Naive thymus-derived CD8-positive, alpha-beta T cell (primary cell): ENCODE measurements around the gene CTDNEP1. TPM values are rescaled to one million over a fixed set of nuclear protein-coding genes. Genes with fewer than 3 reads are reported as not detected.

Source experiments
- ATAC-seq, 2 donors: fragments of 150-1000 bp; cut with Tn5 transposase in 1 of 2; sonication (Bioruptor Pico), chemical (Tn5 transposase) in 1 of 2; 1 replicate in 1 of 2; 2 replicates in 1 of 2; pipeline ENCODE4 v1.10.0; 2021; ENCODE audit warnings: mild to moderate bottlenecking in 2 of 2, moderate library complexity in 2 of 2
- POLR2A ChIA-PET: fragments of 350-600 bp; sonication (Branson Sonifier 250); formaldehyde crosslinking; loops from one replicate; lab custom pipeline; 2021; ENCODE audit warnings: antibody characterized with exemption; lab: Charles Lee
- DNase-seq, 10 donors: peaks; one replicate each; pipeline versions ENCODE4 v3.0.0 to v3.0.0-alpha.2; 2020 to 2022
- H3K27ac Mint-ChIP-seq, 10 donors: one replicate each; pipeline ENCODE4 v1.8.0; 2020 to 2022; ENCODE audit warnings: mild to moderate bottlenecking in 10 of 10, mixed read lengths in 10 of 10, moderate library complexity in 4 of 10, inconsistent platforms in 1 of 10
- H3K27me3 Mint-ChIP-seq, 5 donors: one replicate each; pipeline ENCODE4 v1.8.0; 2021 to 2022; ENCODE audit warnings: mixed read lengths in 5 of 5
- H3K36me3 Mint-ChIP-seq, 3 donors: one replicate each; pipeline ENCODE4 v1.8.0; 2020 to 2022; ENCODE audit warnings: mixed read lengths in 3 of 3, mild to moderate bottlenecking in 2 of 3, inconsistent platforms in 1 of 3
- H3K4me1 Mint-ChIP-seq, 4 donors: one replicate each; pipeline ENCODE4 v1.8.0; 2021 to 2022; ENCODE audit warnings: mixed read lengths in 4 of 4
- H3K4me3 Mint-ChIP-seq, 10 donors: one replicate each; pipeline ENCODE4 v1.8.0; 2020 to 2022; ENCODE audit warnings: mild to moderate bottlenecking in 10 of 10, mixed read lengths in 10 of 10, moderate library complexity in 6 of 10, inconsistent platforms in 1 of 10
- H3K9me3 Mint-ChIP-seq, 9 donors: one replicate each; pipeline ENCODE4 v1.8.0; 2020 to 2022; ENCODE audit warnings: mixed read lengths in 9 of 9, mild to moderate bottlenecking in 3 of 9, inconsistent platforms in 1 of 9, moderate library complexity in 1 of 9
- microRNA-seq: library from miRNA; unstranded; fragments of <30 nt; microRNA quantifications from one replicate; pipeline ENCODE4 v1.2.0, GENCODE V29; 2022; ENCODE audit warnings: borderline microRNAs expressed
- polyA plus RNA-seq, 3 donors: library from polyadenylated mRNA; unstranded; fragments of 300-500 nt; fragmentation: Illumina TruSeq; gene quantifications; one replicate each; pipeline ENCODE4 v1.2.3, GENCODE V29; 2021
- total RNA-seq, 8 experiments: library from RNA in 2 of 8; stranded (reverse) in 2 of 8; gene quantifications; one replicate each; pipeline ENCODE4 v1.2.3 and lab custom pipeline; 2021 to 2026

CTDNEP1 gene
- total and polyA plus RNA-seq, 5 experiments from 2014 or later = 33.6 to 142 (median 42.3) TPM

DNA sequence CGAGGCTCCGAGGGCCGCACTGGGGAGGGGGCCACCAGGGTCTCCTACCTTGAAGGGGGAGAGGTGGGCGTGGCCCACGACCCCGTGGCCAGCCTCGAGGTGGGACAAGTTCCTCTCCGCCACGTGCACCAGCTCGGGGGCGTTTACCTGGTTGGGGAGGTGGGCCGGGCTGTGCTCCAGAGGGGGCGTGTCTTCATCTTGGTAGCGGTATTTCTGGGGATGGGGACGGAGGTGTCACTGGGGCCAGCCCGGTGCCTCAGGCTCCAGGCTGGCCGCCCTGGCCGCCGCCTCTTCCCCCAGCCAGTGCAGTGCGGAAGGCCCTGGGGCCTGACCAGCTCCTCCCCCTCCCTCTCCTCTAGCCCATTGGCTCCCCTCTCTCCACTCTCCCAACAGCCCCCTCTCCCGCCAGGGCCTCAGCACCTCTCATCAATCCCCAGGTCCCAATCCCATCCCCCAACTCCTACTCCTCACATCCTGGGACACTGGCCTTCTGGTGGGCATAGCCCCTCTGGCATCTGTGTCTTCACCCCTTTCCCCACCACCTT, 43.4 kb downstream of the CTDNEP1 start:
- DNase-seq (no peak), ATAC-seq (no peak)
- peak overlapping the region in 5 of 10 donors; percentile 2 to 90 (median 80) for H3K27ac Mint-ChIP-seq
- H3K4me1 Mint-ChIP-seq = peaks cover 30 to 46% (median 37%) of the 10 kb centered on the region in 4 donors
- no peaks in the 10 kb centered on the region for H3K27me3 Mint-ChIP-seq
- peaks cover 0 to 2% (median 0%) of the 10 kb centered on the region in 3 donors for H3K36me3 Mint-ChIP-seq
- POLR2A ChIA-PET = no interaction called here
- H3K9me3 Mint-ChIP-seq = no peaks in the 10 kb centered on the region
- no peak overlapping the region for H3K4me3 Mint-ChIP-seq

DNA sequence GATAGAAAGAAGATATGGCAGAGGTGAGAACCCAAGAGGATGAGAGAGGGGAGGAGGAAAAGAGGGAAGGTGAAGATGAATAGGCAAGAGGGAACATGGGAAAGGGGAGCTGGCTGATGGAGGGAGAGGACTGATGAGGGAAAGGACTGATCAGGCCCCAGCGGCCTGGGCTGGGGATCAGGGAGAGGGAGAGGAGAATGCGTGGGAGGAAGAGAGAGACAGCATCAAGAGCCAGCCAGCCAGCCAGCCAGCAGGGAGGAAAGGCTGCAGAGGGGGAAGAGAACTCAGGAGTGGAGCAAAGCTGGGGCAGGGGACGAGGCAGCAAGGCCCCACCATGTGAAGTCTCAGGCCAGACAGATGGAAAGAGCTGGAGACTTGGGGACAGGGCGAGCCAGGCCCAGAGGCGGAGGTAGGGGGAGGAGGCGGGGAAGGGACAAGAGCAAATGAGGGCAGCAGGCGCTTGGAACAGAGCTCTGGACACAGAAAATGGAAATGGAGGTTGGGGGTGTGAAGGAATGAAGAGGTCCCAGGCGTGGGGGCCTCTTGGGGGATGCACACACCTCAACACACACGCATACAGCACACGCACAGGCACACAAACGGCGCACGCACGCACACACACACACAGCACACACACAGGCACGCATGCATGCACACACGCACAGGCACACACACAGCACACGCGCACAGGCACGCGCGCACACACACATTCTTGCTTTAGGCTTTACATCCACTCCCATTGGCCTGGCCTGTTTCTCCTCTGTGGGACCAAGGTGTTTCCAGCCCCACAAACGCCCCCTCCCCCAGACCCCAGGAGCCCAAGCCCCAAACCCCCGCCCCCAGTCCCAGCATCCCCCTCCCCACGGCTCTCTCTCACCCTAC, 44.2 kb downstream of the CTDNEP1 start:
- POLR2A ChIA-PET = interaction anchor here (0.7 to 2.0 kb wide), 3 partner anchors 27 to 35 kb away, joined by 3 to 8 read pairs (median 5); partner anchors contain the start of genes DVL2, GABARAP and PHF23
- peak overlapping the region; percentile 77 to 100 (median 98) for H3K27ac Mint-ChIP-seq
- ATAC-seq = no peak
- no peak for DNase-seq
- H3K9me3 Mint-ChIP-seq = no peaks in the 10 kb centered on the region
- no peaks in the 10 kb centered on the region for H3K27me3 Mint-ChIP-seq
- peaks cover 30 to 46% (median 36%) of the 10 kb centered on the region in 4 donors for H3K4me1 Mint-ChIP-seq
- peak overlapping the region in 3 of 10 donors; percentile 12 to 30 (median 15) for H3K4me3 Mint-ChIP-seq
- peaks cover 0 to 2% (median 0%) of the 10 kb centered on the region in 3 donors for H3K36me3 Mint-ChIP-seq

DNA sequence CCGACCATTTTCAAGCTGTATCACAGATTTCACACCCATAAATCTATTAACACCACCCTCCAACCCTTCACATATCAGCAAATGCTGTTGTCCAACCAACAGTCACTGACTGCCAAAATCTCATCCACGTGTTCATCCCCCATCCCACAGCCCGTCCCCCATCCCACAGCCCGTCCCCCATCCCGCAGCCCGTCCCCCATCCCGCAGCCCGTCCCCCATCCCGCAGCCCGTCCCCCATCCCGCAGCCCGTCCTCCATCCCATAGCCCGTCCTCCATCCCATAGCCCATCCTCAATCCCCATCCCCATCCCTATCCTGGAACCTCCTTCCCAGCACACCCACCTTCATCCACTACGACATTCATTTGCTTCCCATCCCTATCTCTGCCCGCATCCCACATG, 46.0 kb downstream of the CTDNEP1 start:
- ATAC-seq = no peak
- POLR2A ChIA-PET = interaction anchor here (1.3 to 3.6 kb wide), 4 partner anchors 9 to 37 kb away, joined by 3 to 20 read pairs (median 6); partner anchors contain the start of genes GABARAP and PHF23
- Mint-ChIP-seq H3K4me3 (peak overlapping the region; percentile 82 to 95 (median 90)), H3K27ac (peak overlapping the region; percentile 88 to 100 (median 99)), H3K4me1 (peaks cover 27 to 39% (median 33%) of the 10 kb centered on the region in 4 donors), H3K36me3 (peaks cover 0 to 7% (median 0%) of the 10 kb centered on the region in 3 donors), H3K27me3 (no peaks in the 10 kb centered on the region), H3K9me3 (no peaks in the 10 kb centered on the region)
- DNase-seq = no peak

- Mint-ChIP-seq H3K9me3 (no peaks in the 10 kb centered on the region), H3K4me3 (peak overlapping the region; percentile 82 to 95 (median 90)), H3K27me3 (no peaks in the 10 kb centered on the region), H3K4me1 (peaks cover 24 to 35% (median 33%) of the 10 kb centered on the region in 4 donors), H3K36me3 (peaks cover 0 to 5% (median 0%) of the 10 kb centered on the region in 3 donors), H3K27ac (peak overlapping the region; percentile 88 to 100 (median 99))
- DNase-seq (peak; percentile 91 to 99 (median 98)), ATAC-seq (peak; percentile 81 to 83)
- POLR2A ChIA-PET = interaction anchor here (0.7 to 3.6 kb wide), 6 partner anchors 10 to 170 kb away, joined by 3 to 20 read pairs (median 3); partner anchors contain the start of genes PHF23 and SLC16A13
These were observed 46.6 kb downstream of the CTDNEP1 start for GRCh38 chr17:7204828-7205461.

- POLR2A ChIA-PET = interaction anchor here (0.7 to 3.6 kb wide), 5 partner anchors 10 to 169 kb away, joined by 3 to 20 read pairs (median 3); partner anchors contain the start of genes PHF23 and SLC16A13
- H3K9me3 Mint-ChIP-seq = no peaks in the 10 kb centered on the region
- no peaks in the 10 kb centered on the region for H3K27me3 Mint-ChIP-seq
- peaks cover 0 to 5% (median 0%) of the 10 kb centered on the region in 3 donors for H3K36me3 Mint-ChIP-seq
- peak overlapping the region; percentile 82 to 95 (median 90) for H3K4me3 Mint-ChIP-seq
- DNase-seq (peak in 4 of 10 donors; percentile 23 to 75 (median 30)), ATAC-seq (no peak)
- H3K27ac Mint-ChIP-seq = peak overlapping the region; percentile 88 to 100 (median 99)
- H3K4me1 Mint-ChIP-seq = peaks cover 24 to 35% (median 33%) of the 10 kb centered on the region in 4 donors
These were observed 47.2 kb downstream of the CTDNEP1 start for GRCh38 chr17:7204336-7204735.

DNA sequence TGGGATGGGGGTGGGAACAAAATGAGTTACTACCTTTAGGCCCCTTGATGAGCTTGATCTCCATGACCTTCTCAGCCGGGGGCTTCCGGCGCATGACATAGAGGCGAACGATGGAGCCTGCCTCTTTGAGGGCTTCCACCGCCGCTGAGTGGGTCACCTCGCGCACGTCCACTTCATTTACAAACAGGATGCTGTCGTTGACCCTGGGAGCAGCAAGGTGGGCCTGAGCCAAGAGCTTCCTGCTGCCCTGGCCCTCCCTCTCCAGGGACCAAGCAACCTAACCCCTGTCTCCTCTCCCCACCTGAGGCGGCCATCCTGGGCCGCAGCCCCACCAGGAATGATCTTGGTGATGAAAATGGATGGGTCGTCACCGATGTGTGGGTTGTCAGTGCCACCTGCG, 48.1 kb downstream of the CTDNEP1 start:
- POLR2A ChIA-PET = interaction anchor here (0.7 to 3.6 kb wide), 2 partner anchors 11 to 18 kb away, joined by 3 to 20 read pairs; no protein-coding TSS in a partner anchor
- Mint-ChIP-seq H3K36me3 (peaks cover 0 to 5% (median 0%) of the 10 kb centered on the region in 3 donors), H3K27ac (peak overlapping the region in 9 of 10 donors; percentile 88 to 100 (median 99))

GRCh38 chr17:7196651-7197401, 54.7 kb downstream of the CTDNEP1 start:
- H3K36me3 Mint-ChIP-seq = peaks cover 0 to 23% (median 2%) of the 10 kb centered on the region in 3 donors

More for the DNA sequence above, 48.1 kb downstream of the CTDNEP1 start:
- H3K4me3 Mint-ChIP-seq = peak overlapping the region in 7 of 10 donors; percentile 26 to 89 (median 50)
- ATAC-seq = no peak
- peaks cover 24 to 35% (median 33%) of the 10 kb centered on the region in 4 donors for H3K4me1 Mint-ChIP-seq
- no peaks in the 10 kb centered on the region for H3K27me3 Mint-ChIP-seq
- no peak for DNase-seq
- no peaks in the 10 kb centered on the region for H3K9me3 Mint-ChIP-seq

GRCh38 chr17:7195971-7196370, 55.6 kb downstream of the CTDNEP1 start:
- Mint-ChIP-seq H3K9me3 (no peaks in the 10 kb centered on the region), H3K4me3 (no peak overlapping the region), H3K27ac (no peak overlapping the region), H3K27me3 (no peaks in the 10 kb centered on the region), H3K36me3 (peaks cover 0 to 23% (median 2%) of the 10 kb centered on the region in 3 donors), H3K4me1 (peaks cover 0 to 4% (median 0%) of the 10 kb centered on the region in 4 donors)
- ATAC-seq (no peak), DNase-seq (no peak)
- POLR2A ChIA-PET = interaction anchor here (0.5 to 1.0 kb wide), 2 partner anchors 75 to 997 kb away, joined by 4 read pairs; no protein-coding TSS in a partner anchor

More at GRCh38 chr17:7196651-7197401, 54.7 kb downstream of the CTDNEP1 start:
- ATAC-seq (no peak), DNase-seq (no peak)
- POLR2A ChIA-PET = no interaction called here
- Mint-ChIP-seq H3K27ac (peak overlapping the region in 1 of 10 donors; percentile 29), H3K27me3 (no peaks in the 10 kb centered on the region), H3K9me3 (no peaks in the 10 kb centered on the region), H3K4me3 (no peak overlapping the region), H3K4me1 (peaks cover 0 to 4% (median 0%) of the 10 kb centered on the region in 4 donors)

Small RNAs within 50 kb of the gene (microRNA-seq; reads per million reads assigned to microRNA genes)
- 735 reads per million, percentile 82 among the genes with 10 or more reads in this experiment for gene MIR324

Other genes with a start within 250 kb of the CTDNEP1 start
Only the 30 nearest of the 35 such genes appear.
- 10 to 100 TPM; 11.5 to 14.7 TPM for gene SLC16A13, start 215.7 kb downstream of the CTDNEP1 start, total RNA-seq
- gene SLC16A13, start 215.7 kb downstream of the CTDNEP1 start, polyA plus RNA-seq = 1 to 10 TPM in 1 of 3 donors, under 1 TPM in 2; 0.93 to 1.2 (median 0.97) TPM
- gene SLC16A11, start 207.6 kb downstream of the CTDNEP1 start, total RNA-seq = 1 to 10 TPM; 2.8 to 3.5 TPM
- gene SLC16A11, start 207.6 kb downstream of the CTDNEP1 start, polyA plus RNA-seq = 1 to 10 TPM; 2.0 to 2.2 (median 2.0) TPM
- gene CLEC10A, start 171.5 kb downstream of the CTDNEP1 start, total RNA-seq = under 1 TPM; 0.49 to 0.93 TPM
- under 1 TPM in 1 of 3 donors, not detected in 2; 0.13 TPM for gene CLEC10A, start 171.5 kb downstream of the CTDNEP1 start, polyA plus RNA-seq
- not detected for gene ASGR2, start 136.9 kb downstream of the CTDNEP1 start, total RNA-seq
- gene ASGR2, start 136.9 kb downstream of the CTDNEP1 start, polyA plus RNA-seq = not detected
- under 1 TPM; 0.58 to 0.68 TPM for gene ASGR1, start 72.4 kb downstream of the CTDNEP1 start, total RNA-seq
- gene ASGR1, start 72.4 kb downstream of the CTDNEP1 start, polyA plus RNA-seq = under 1 TPM in 1 of 3 donors, not detected in 2; 0.23 TPM
- gene DLG4, start 31.9 kb downstream of the CTDNEP1 start, total RNA-seq = 10 to 100 TPM in 1 of 2 experiments, 1 to 10 TPM in 1; 8.4 to 10.2 TPM
- under 1 TPM; 0.24 to 0.62 (median 0.33) TPM for gene DLG4, start 31.9 kb downstream of the CTDNEP1 start, polyA plus RNA-seq
- gene ACADVL, start 31.8 kb downstream of the CTDNEP1 start, total RNA-seq = 100 to 1,000 TPM; 402 TPM
- 10 to 100 TPM; 78.8 to 91.2 (median 85.2) TPM for gene ACADVL, start 31.8 kb downstream of the CTDNEP1 start, polyA plus RNA-seq
- gene DVL2, start 17.2 kb downstream of the CTDNEP1 start, total RNA-seq = 10 to 100 TPM; 80.7 to 81.5 TPM
- 10 to 100 TPM; 19.3 to 26.5 (median 19.3) TPM for gene DVL2, start 17.2 kb downstream of the CTDNEP1 start, polyA plus RNA-seq
- 10 to 100 TPM; 49.9 to 53.9 TPM for gene PHF23, start 12.3 kb downstream of the CTDNEP1 start, total RNA-seq
- 10 to 100 TPM; 18.1 to 35.7 (median 22.2) TPM for gene PHF23, start 12.3 kb downstream of the CTDNEP1 start, polyA plus RNA-seq
- gene GABARAP, start 9.3 kb downstream of the CTDNEP1 start, total RNA-seq = 100 to 1,000 TPM; 268 to 280 TPM
- gene GABARAP, start 9.3 kb downstream of the CTDNEP1 start, polyA plus RNA-seq = 100 to 1,000 TPM; 799 to 964 (median 817) TPM
- gene ELP5, start 481 bp upstream of the CTDNEP1 start, total RNA-seq = 10 to 100 TPM; 35.1 to 36.1 TPM
- 10 to 100 TPM; 55.5 to 94.0 (median 70.8) TPM for gene ELP5, start 481 bp upstream of the CTDNEP1 start, polyA plus RNA-seq
- gene CLDN7, start 10.7 kb upstream of the CTDNEP1 start, total RNA-seq = 1 to 10 TPM; 4.2 to 7.4 TPM
- gene CLDN7, start 10.7 kb upstream of the CTDNEP1 start, polyA plus RNA-seq = 1 to 10 TPM; 5.7 to 8.6 (median 7.1) TPM
- gene SLC2A4, start 30.0 kb upstream of the CTDNEP1 start, total RNA-seq = not detected
- not detected for gene SLC2A4, start 30.0 kb upstream of the CTDNEP1 start, polyA plus RNA-seq
- gene YBX2, start 42.9 kb upstream of the CTDNEP1 start, total RNA-seq = 1 to 10 TPM in 1 of 2 experiments, under 1 TPM in 1; 0.66 to 1.2 TPM
- gene YBX2, start 42.9 kb upstream of the CTDNEP1 start, polyA plus RNA-seq = not detected
- 100 to 1,000 TPM; 308 to 327 TPM for gene EIF5A, start 55.9 kb upstream of the CTDNEP1 start, total RNA-seq
- 100 to 1,000 TPM; 209 to 690 (median 643) TPM for gene EIF5A, start 55.9 kb upstream of the CTDNEP1 start, polyA plus RNA-seq
- gene GPS2, start 63.6 kb upstream of the CTDNEP1 start, total RNA-seq = 100 to 1,000 TPM; 146 to 147 TPM
- gene GPS2, start 63.6 kb upstream of the CTDNEP1 start, polyA plus RNA-seq = 100 to 1,000 TPM in 1 of 3 donors, 10 to 100 TPM in 2; 75.7 to 107 (median 98.6) TPM
- 10 to 100 TPM; 74.7 to 82.7 TPM for gene NEURL4, start 77.6 kb upstream of the CTDNEP1 start, total RNA-seq
- 1 to 10 TPM in 2 of 3 donors, under 1 TPM in 1; 0.90 to 2.7 (median 1.1) TPM for gene NEURL4, start 77.6 kb upstream of the CTDNEP1 start, polyA plus RNA-seq
- gene ACAP1, start 84.8 kb upstream of the CTDNEP1 start, total RNA-seq = 100 to 1,000 TPM; 450 to 466 TPM
- 100 to 1,000 TPM; 246 to 295 (median 283) TPM for gene ACAP1, start 84.8 kb upstream of the CTDNEP1 start, polyA plus RNA-seq
- 1 to 10 TPM; 4.6 to 5.0 TPM for gene KCTD11, start 100.4 kb upstream of the CTDNEP1 start, total RNA-seq
- gene KCTD11, start 100.4 kb upstream of the CTDNEP1 start, polyA plus RNA-seq = 1 to 10 TPM; 1.2 to 1.6 (median 1.3) TPM
- gene TMEM95, start 103.4 kb upstream of the CTDNEP1 start, total RNA-seq = not detected
- not detected for gene TMEM95, start 103.4 kb upstream of the CTDNEP1 start, polyA plus RNA-seq
- 10 to 100 TPM; 20.8 to 23.1 TPM for gene TNK1, start 129.4 kb upstream of the CTDNEP1 start, total RNA-seq
- gene TNK1, start 129.4 kb upstream of the CTDNEP1 start, polyA plus RNA-seq = 1 to 10 TPM; 5.8 to 8.5 (median 7.6) TPM
- gene PLSCR3, start 142.8 kb upstream of the CTDNEP1 start, total RNA-seq = 10 to 100 TPM; 75.8 to 79.4 TPM
- 100 to 1,000 TPM in 2 of 3 donors, 10 to 100 TPM in 1; 90.5 to 152 (median 125) TPM for gene PLSCR3, start 142.8 kb upstream of the CTDNEP1 start, polyA plus RNA-seq
- 10 to 100 TPM; 45.4 to 50.9 TPM for gene TMEM256, start 152.4 kb upstream of the CTDNEP1 start, total RNA-seq
- 10 to 100 TPM; 62.6 to 96.5 (median 81.4) TPM for gene TMEM256, start 152.4 kb upstream of the CTDNEP1 start, polyA plus RNA-seq
- gene NLGN2, start 156.1 kb upstream of the CTDNEP1 start, total RNA-seq = 10 to 100 TPM; 12.3 to 14.7 TPM
- under 1 TPM; 0.03 to 0.23 (median 0.08) TPM for gene NLGN2, start 156.1 kb upstream of the CTDNEP1 start, polyA plus RNA-seq
- gene SPEM1, start 168.6 kb upstream of the CTDNEP1 start, total RNA-seq = not detected
- not detected for gene SPEM1, start 168.6 kb upstream of the CTDNEP1 start, polyA plus RNA-seq
- gene SPEM2, start 173.9 kb upstream of the CTDNEP1 start, total RNA-seq = not detected
- not detected for gene SPEM2, start 173.9 kb upstream of the CTDNEP1 start, polyA plus RNA-seq
- not detected for gene SPEM3, start 177.1 kb upstream of the CTDNEP1 start, total RNA-seq
- gene SPEM3, start 177.1 kb upstream of the CTDNEP1 start, polyA plus RNA-seq = not detected
- gene TMEM102, start 183.7 kb upstream of the CTDNEP1 start, total RNA-seq = 10 to 100 TPM; 12.2 to 12.8 TPM
- 10 to 100 TPM in 2 of 3 donors, 1 to 10 TPM in 1; 9.8 to 19.1 (median 12.1) TPM for gene TMEM102, start 183.7 kb upstream of the CTDNEP1 start, polyA plus RNA-seq
- 1 to 10 TPM; 2.4 to 3.0 TPM for gene FGF11, start 187.8 kb upstream of the CTDNEP1 start, total RNA-seq
- gene FGF11, start 187.8 kb upstream of the CTDNEP1 start, polyA plus RNA-seq = under 1 TPM; 0.10 to 0.32 (median 0.22) TPM
- gene CHRNB1, start 193.3 kb upstream of the CTDNEP1 start, total RNA-seq = 1 to 10 TPM; 5.4 to 7.3 TPM
- gene CHRNB1, start 193.3 kb upstream of the CTDNEP1 start, polyA plus RNA-seq = 10 to 100 TPM; 18.1 to 24.5 (median 24.3) TPM